Skeletal muscle tissue (tissue), 4 donors: ENCODE measurements around the gene UNC5C. TPM values are rescaled to one million over a fixed set of nuclear protein-coding genes. Genes with fewer than 3 reads are reported as not detected.

Experiments used
- H3K27ac ChIP-seq: one replicate; pipeline ENCODE4 v1.7.0; 2013; ENCODE audit warnings: mild to moderate bottlenecking, low read depth, low read length, inconsistent platforms
- H3K27me3 ChIP-seq, 3 donors: one replicate each; pipeline ENCODE4 v1.7.0; 2013; ENCODE audit warnings: low read length in 3 of 3; ENCODE audit not compliant: control insufficient read depth in 3 of 3, insufficient read depth in 3 of 3
- H3K36me3 ChIP-seq, 3 donors: one replicate each; pipeline ENCODE4 v1.7.0; 2013; ENCODE audit warnings: low read length in 3 of 3; ENCODE audit not compliant: control insufficient read depth in 3 of 3, insufficient read depth in 3 of 3
- H3K4me1 ChIP-seq, 3 donors: one replicate each; pipeline ENCODE4 v1.7.0; 2013; ENCODE audit warnings: low read length in 3 of 3, mild to moderate bottlenecking in 3 of 3; ENCODE audit not compliant: control insufficient read depth in 3 of 3, insufficient read depth in 3 of 3
- H3K4me3 ChIP-seq, 3 donors: one replicate each; pipeline ENCODE4 v1.7.0; 2013; ENCODE audit warnings: low read length in 3 of 3
- H3K9ac ChIP-seq, 3 donors: one replicate each; pipeline ENCODE4 v1.7.0; 2013; ENCODE audit warnings: low read length in 3 of 3, mild to moderate bottlenecking in 3 of 3, moderate library complexity in 2 of 3, low read depth in 1 of 3
- H3K9me3 ChIP-seq, 3 donors: one replicate each; pipeline ENCODE4 v1.7.0; 2013; ENCODE audit warnings: low read length in 3 of 3; ENCODE audit not compliant: control insufficient read depth in 3 of 3
- total RNA-seq: library from RNA; depleted of rRNA; stranded (reverse); fragments of >200 nt; gene quantifications from one replicate; pipeline ENCODE4 v1.2.3, GENCODE V29; 2014
- donor health status: Osteomylitis.

Gene UNC5C
- total RNA-seq, 1 donor from 2014 or later = 1.0 TPM

- no peaks in the 10 kb centered on the region for H3K9me3 ChIP-seq
- no peak overlapping the region for H3K27ac ChIP-seq
- H3K4me1 ChIP-seq = no peaks in the 10 kb centered on the region
- H3K4me3 ChIP-seq = no peak overlapping the region
- no peaks in the 10 kb centered on the region for H3K27me3 ChIP-seq
- H3K9ac ChIP-seq = no peak overlapping the region
- no peaks in the 10 kb centered on the region for H3K36me3 ChIP-seq
These were observed 133.4 kb downstream of the UNC5C start for GRCh38 chr4:95415346-95415771.

- no peak overlapping the region for H3K27ac ChIP-seq
These were observed 137.2 kb downstream of the UNC5C start for GRCh38 chr4:95411371-95412088.

GRCh38 chr4:95410387-95410977 lies 138.3 kb downstream of the UNC5C start:
- Histone ChIP-seq H3K4me1 (no peaks in the 10 kb centered on the region), H3K9me3 (no peaks in the 10 kb centered on the region), H3K9ac (no peak overlapping the region), H3K36me3 (no peaks in the 10 kb centered on the region), H3K27ac (no peak overlapping the region), H3K27me3 (no peaks in the 10 kb centered on the region), H3K4me3 (no peak overlapping the region)

More at GRCh38 chr4:95411371-95412088, 137.2 kb downstream of the UNC5C start:
- Histone ChIP-seq H3K4me3 (no peak overlapping the region), H3K9ac (no peak overlapping the region), H3K27me3 (no peaks in the 10 kb centered on the region), H3K36me3 (no peaks in the 10 kb centered on the region), H3K4me1 (no peaks in the 10 kb centered on the region), H3K9me3 (no peaks in the 10 kb centered on the region)

GRCh38 chr4:95409750-95410149 lies 139.0 kb downstream of the UNC5C start:
- Histone ChIP-seq H3K27me3 (no peaks in the 10 kb centered on the region), H3K27ac (no peak overlapping the region), H3K4me3 (no peak overlapping the region), H3K9me3 (no peaks in the 10 kb centered on the region), H3K9ac (no peak overlapping the region), H3K4me1 (no peaks in the 10 kb centered on the region), H3K36me3 (no peaks in the 10 kb centered on the region)

- no peak overlapping the region for H3K27ac ChIP-seq
These were observed 139.6 kb downstream of the UNC5C start for GRCh38 chr4:95409127-95409526.

GRCh38 chr4:95402299-95402698 lies 146.5 kb downstream of the UNC5C start:
- Histone ChIP-seq H3K4me3 (no peak overlapping the region), H3K36me3 (no peaks in the 10 kb centered on the region), H3K27ac (no peak overlapping the region), H3K4me1 (no peaks in the 10 kb centered on the region), H3K9me3 (no peaks in the 10 kb centered on the region), H3K9ac (no peak overlapping the region), H3K27me3 (no peaks in the 10 kb centered on the region)

More at GRCh38 chr4:95409127-95409526, 139.6 kb downstream of the UNC5C start:
- no peak overlapping the region for H3K9ac ChIP-seq
- H3K9me3 ChIP-seq = no peaks in the 10 kb centered on the region
- no peaks in the 10 kb centered on the region for H3K36me3 ChIP-seq
- H3K4me3 ChIP-seq = no peak overlapping the region
- H3K27me3 ChIP-seq = no peaks in the 10 kb centered on the region
- no peaks in the 10 kb centered on the region for H3K4me1 ChIP-seq

GRCh38 chr4:95398217-95398616 lies 150.6 kb downstream of the UNC5C start:
- Histone ChIP-seq H3K4me3 (no peak overlapping the region), H3K36me3 (no peaks in the 10 kb centered on the region), H3K9ac (no peak overlapping the region), H3K27ac (no peak overlapping the region), H3K4me1 (no peaks in the 10 kb centered on the region), H3K9me3 (no peaks in the 10 kb centered on the region), H3K27me3 (no peaks in the 10 kb centered on the region)

- Histone ChIP-seq H3K4me3 (no peak overlapping the region), H3K4me1 (no peaks in the 10 kb centered on the region), H3K27me3 (no peaks in the 10 kb centered on the region), H3K9me3 (no peaks in the 10 kb centered on the region), H3K36me3 (no peaks in the 10 kb centered on the region), H3K27ac (no peak overlapping the region), H3K9ac (no peak overlapping the region)
These were observed 153.9 kb downstream of the UNC5C start for GRCh38 chr4:95394752-95395306.

GRCh38 chr4:95393821-95394220 lies 155.0 kb downstream of the UNC5C start:
- Histone ChIP-seq H3K9ac (no peak overlapping the region), H3K27ac (no peak overlapping the region), H3K36me3 (no peaks in the 10 kb centered on the region), H3K4me1 (no peaks in the 10 kb centered on the region), H3K9me3 (no peaks in the 10 kb centered on the region), H3K27me3 (no peaks in the 10 kb centered on the region), H3K4me3 (no peak overlapping the region)

- no peaks in the 10 kb centered on the region for H3K4me1 ChIP-seq
- H3K4me3 ChIP-seq = no peak overlapping the region
- H3K27me3 ChIP-seq = no peaks in the 10 kb centered on the region
- H3K9ac ChIP-seq = no peak overlapping the region
- H3K27ac ChIP-seq = no peak overlapping the region
- no peaks in the 10 kb centered on the region for H3K36me3 ChIP-seq
- H3K9me3 ChIP-seq = no peaks in the 10 kb centered on the region
These were observed 159.9 kb downstream of the UNC5C start for GRCh38 chr4:95388911-95389310.
